Ishikawa (cell line): ENCODE data around the gene UNCX.

Experiments used
- CEBPB ChIP-seq: IDR thresholded peaks from 2 replicates; pipeline ENCODE4 v1.6.1; 2012
- EP300 ChIP-seq: IDR thresholded peaks from 2 replicates; pipeline ENCODE4 v1.6.1; 2012; ENCODE audit warnings: borderline replicate concordance
- MAX ChIP-seq: IDR thresholded peaks from 2 replicates; pipeline ENCODE4 v1.6.1; 2012
- RAD21 ChIP-seq: IDR thresholded peaks from 2 replicates; pipeline ENCODE4 v1.6.1; 2012; ENCODE audit warnings: low read depth
- TAF1 ChIP-seq: IDR thresholded peaks from 2 replicates; pipeline ENCODE4 v1.6.1; 2012; ENCODE audit warnings: low read depth, mild to moderate bottlenecking
- YY1 ChIP-seq: IDR thresholded peaks from 2 replicates; pipeline ENCODE4 v1.6.1; 2012; ENCODE audit warnings: low read depth

- TF ChIP-seq EP300 (no peak), TAF1 (no peak), YY1 (no peak), MAX (no peak), CEBPB (no peak), RAD21 (no peak)
Observed at GRCh38 chr7:1240517-1241257, 8.0 kb downstream of the UNCX start.
